ENCODE results near the gene SLC24A3.

- TF ChIP-seq MYC (IDR thresholded peaks at IDR 0.05; ENCODE audit: low read depth, low read length) (no peak), CTCF (IDR thresholded peaks at IDR 0.05; ENCODE audit: low read depth, low read length) (no peak), POLR2A (IDR thresholded peaks at IDR 0.05; ENCODE audit: extremely low read depth, insufficient read length) (no peak), MAX (IDR thresholded peaks at IDR 0.05; ENCODE audit: low read depth, low read length) (no peak)
These were observed 284.6 kb downstream of the SLC24A3 start for GRCh38 chr20:19497064-19497463.

All from NB4 (cell line).